ENCODE data around the gene NBEA. TPM values are rescaled to one million over a fixed set of nuclear protein-coding genes. Genes with fewer than 3 reads are reported as not detected.

Gene NBEA
- total RNA-seq, 1 donor from 2014 or later: 12.0 TPM

DNA sequence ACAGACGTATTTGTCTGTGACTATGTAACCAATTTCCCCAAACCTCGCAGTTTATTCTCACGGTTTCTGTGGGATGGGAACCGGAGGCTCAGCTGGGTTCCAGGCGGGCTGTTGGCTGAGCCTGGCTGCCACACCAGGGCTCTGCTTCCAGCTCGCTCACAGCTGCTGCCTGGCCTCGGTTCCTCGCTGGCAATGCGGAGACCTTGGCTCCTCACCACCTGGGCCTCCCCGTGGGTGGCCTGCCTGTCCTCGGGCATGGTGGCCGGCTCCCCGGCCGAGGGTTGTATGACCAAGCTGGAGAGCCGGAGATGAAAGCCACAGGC is 753.3 kb downstream of the NBEA start:
- no peaks in the 10 kb centered on the region for H3K27me3 ChIP-seq
- TF ChIP-seq POLR2A (IDR thresholded peaks at IDR 0.05) (no peak), POLR2AphosphoS5 (IDR thresholded peaks at IDR 0.05; ENCODE audit: insufficient read depth in 1 of 2, low read depth in 1 of 2) (no peak), CTCF (IDR thresholded peaks at IDR 0.05) (no peak)
- no peaks in the 10 kb centered on the region for H3K9me3 ChIP-seq
- intact Hi-C loops (cut with DNase I): loop anchor here (5.0 kb wide), 1 partner anchor 1333 kb away; no protein-coding TSS in a partner anchor
- no peak overlapping the region for H3K4me3 ChIP-seq
- no peaks in the 10 kb centered on the region for H3K36me3 ChIP-seq
- no peak overlapping the region for H3K27ac ChIP-seq
- no peak for DNase-seq (ENCODE audit: extremely low spot score in 2 of 2)
- peaks cover 6% of the 10 kb centered on the region for H3K4me1 ChIP-seq

GRCh38 chr13:35697186-35697730 is 755.2 kb downstream of the NBEA start:
- Histone ChIP-seq H3K9me3 (no peaks in the 10 kb centered on the region), H3K36me3 (no peaks in the 10 kb centered on the region), H3K27ac (no peak overlapping the region), H3K27me3 (no peaks in the 10 kb centered on the region), H3K4me3 (no peak overlapping the region), H3K4me1 (peaks cover 6% of the 10 kb centered on the region)
- TF ChIP-seq POLR2A (IDR thresholded peaks at IDR 0.05): no peak
- no peak for TF ChIP-seq CTCF (IDR thresholded peaks at IDR 0.05)
- TF ChIP-seq POLR2AphosphoS5 (IDR thresholded peaks at IDR 0.05; ENCODE audit: insufficient read depth in 1 of 2, low read depth in 1 of 2): no peak
- DNase-seq (ENCODE audit: extremely low spot score in 2 of 2): no peak
- intact Hi-C loops (cut with DNase I): loop anchor here (5.0 kb wide), 1 partner anchor 1335 kb away; no protein-coding TSS in a partner anchor

- intact Hi-C loops (cut with DNase I): loop anchor here (5.0 kb wide), 1 partner anchor 1337 kb away; no protein-coding TSS in a partner anchor
- Histone ChIP-seq H3K36me3 (no peaks in the 10 kb centered on the region), H3K4me1 (peaks cover 6% of the 10 kb centered on the region), H3K27ac (no peak overlapping the region), H3K27me3 (no peaks in the 10 kb centered on the region), H3K4me3 (peak overlapping the region in 1 of 2 donors; percentile 9), H3K9me3 (no peaks in the 10 kb centered on the region)
- DNase-seq (ENCODE audit: extremely low spot score in 2 of 2): no peak
- TF ChIP-seq CTCF (IDR thresholded peaks at IDR 0.05): no peak
- TF ChIP-seq POLR2A (IDR thresholded peaks at IDR 0.05): no peak
- TF ChIP-seq POLR2AphosphoS5 (IDR thresholded peaks at IDR 0.05; ENCODE audit: insufficient read depth in 1 of 2, low read depth in 1 of 2): no peak
Observed at GRCh38 chr13:35698911-35699576, 757.0 kb downstream of the NBEA start.

DNA sequence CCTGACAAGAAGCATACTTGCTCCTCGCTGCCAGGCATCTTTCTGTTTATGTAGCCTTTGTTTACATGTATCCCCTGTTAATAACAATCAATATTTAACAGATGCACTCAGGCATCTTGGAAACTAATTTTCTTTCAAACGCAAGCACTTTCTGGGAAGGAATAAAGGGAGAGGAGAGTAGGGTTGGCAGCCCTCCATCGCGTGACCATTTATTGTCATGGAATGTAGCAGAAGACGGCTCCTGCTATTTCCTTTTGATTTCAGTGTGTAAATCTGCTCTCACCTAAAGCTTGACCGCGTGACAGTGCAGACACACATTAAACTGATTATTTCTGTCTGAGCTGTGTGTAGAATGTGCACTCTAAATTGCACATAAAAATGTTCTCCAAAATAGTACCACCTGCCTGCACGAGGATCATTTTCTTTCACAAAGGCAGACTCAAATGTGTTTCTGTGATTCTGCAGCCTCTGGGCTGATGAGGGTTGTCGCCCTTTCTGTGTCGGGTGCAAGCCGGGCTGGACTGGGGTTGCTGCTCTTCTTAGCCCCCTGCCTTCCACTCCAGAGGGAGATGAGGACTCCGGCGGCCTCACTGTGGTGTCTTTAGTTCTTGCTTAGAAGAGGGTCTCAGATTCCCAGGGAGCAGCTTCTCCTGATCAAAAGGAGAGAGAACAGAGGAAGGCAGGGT is 757.9 kb downstream of the NBEA start:
- no peak for DNase-seq (ENCODE audit: extremely low spot score in 2 of 2)
- H3K36me3 ChIP-seq: no peaks in the 10 kb centered on the region
- peak overlapping the region; percentile 9 to 23 for H3K4me3 ChIP-seq
- intact Hi-C loops (cut with DNase I): loop anchor here (5.0 kb wide), 1 partner anchor 1338 kb away; no protein-coding TSS in a partner anchor
- H3K4me1 ChIP-seq: peaks cover 6% of the 10 kb centered on the region
- TF ChIP-seq POLR2AphosphoS5 (IDR thresholded peaks at IDR 0.05; ENCODE audit: insufficient read depth in 1 of 2, low read depth in 1 of 2) (no peak), POLR2A (IDR thresholded peaks at IDR 0.05) (no peak), CTCF (IDR thresholded peaks at IDR 0.05) (no peak)
- H3K27me3 ChIP-seq: no peaks in the 10 kb centered on the region
- no peaks in the 10 kb centered on the region for H3K9me3 ChIP-seq
- H3K27ac ChIP-seq: peak overlapping the region; percentile 51

All from vagina (tissue), 2 donors.